ENCODE measurements around the gene KRCC1.

DNA sequence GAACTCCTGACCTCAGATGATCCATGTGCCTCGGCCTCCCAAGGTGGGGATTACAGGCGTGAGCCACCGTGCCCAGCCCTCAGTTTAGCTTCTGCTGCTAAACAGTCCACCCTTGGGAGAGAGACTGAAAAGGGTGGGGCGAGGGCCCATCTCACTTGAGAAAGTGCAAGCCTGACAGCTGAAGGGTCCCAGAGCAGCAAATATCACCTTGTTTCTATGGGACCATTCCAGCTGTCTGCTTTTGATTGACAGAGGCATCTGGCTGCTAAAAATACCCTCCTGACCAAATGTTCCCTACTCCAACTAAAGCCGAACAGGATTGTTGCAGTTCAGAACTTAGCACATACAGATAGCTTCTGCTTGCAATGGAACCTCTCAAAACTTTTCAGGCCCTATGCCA is 11.6 kb upstream of the KRCC1 start:
- TF ChIP-seq, protein P1, sequence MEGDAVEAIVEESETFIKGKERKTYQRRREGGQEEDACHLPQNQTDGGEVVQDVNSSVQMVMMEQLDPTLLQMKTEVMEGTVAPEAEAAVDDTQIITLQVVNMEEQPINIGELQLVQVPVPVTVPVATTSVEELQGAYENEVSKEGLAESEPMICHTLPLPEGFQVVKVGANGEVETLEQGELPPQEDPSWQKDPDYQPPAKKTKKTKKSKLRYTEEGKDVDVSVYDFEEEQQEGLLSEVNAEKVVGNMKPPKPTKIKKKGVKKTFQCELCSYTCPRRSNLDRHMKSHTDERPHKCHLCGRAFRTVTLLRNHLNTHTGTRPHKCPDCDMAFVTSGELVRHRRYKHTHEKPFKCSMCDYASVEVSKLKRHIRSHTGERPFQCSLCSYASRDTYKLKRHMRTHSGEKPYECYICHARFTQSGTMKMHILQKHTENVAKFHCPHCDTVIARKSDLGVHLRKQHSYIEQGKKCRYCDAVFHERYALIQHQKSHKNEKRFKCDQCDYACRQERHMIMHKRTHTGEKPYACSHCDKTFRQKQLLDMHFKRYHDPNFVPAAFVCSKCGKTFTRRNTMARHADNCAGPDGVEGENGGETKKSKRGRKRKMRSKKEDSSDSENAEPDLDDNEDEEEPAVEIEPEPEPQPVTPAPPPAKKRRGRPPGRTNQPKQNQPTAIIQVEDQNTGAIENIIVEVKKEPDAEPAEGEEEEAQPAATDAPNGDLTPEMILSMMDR (IDR thresholded peaks at IDR 0.05): no peak
- no peak for TF ChIP-seq ZFX (IDR thresholded peaks at IDR 0.05; ENCODE audit: borderline replicate concordance)
